HG03135 (cell line): ENCODE results near the gene OLFM1.
"Not testable (repeated sequence)": the region's sequence is repeated elsewhere in the genome, so short reads cannot be mapped to it uniquely, and the experiment has no call there.

Experiments used
- ATAC-seq: cut with Tn5 transposase; IDR thresholded peaks from one replicate; pipeline ENCODE4 v1.9.1; 2021; ENCODE audit warnings: mild to moderate bottlenecking, moderate library complexity; ENCODE audit not compliant: unreplicated experiment

Gene OLFM1

GRCh38 chr9:135056541-135056940, 30.9 kb upstream of the OLFM1 start:
- no peak for ATAC-seq

GRCh38 chr9:135060461-135061116, 26.9 kb upstream of the OLFM1 start:
- no peak for ATAC-seq

- ATAC-seq: no peak
Observed at GRCh38 chr9:135061441-135061840, 26.0 kb upstream of the OLFM1 start.

GRCh38 chr9:135062254-135062653, 25.2 kb upstream of the OLFM1 start:
- ATAC-seq: no peak

- ATAC-seq: not testable (repeated sequence)
Observed at GRCh38 chr9:135063466-135063865, 24.0 kb upstream of the OLFM1 start.

GRCh38 chr9:135063888-135064287, 23.6 kb upstream of the OLFM1 start:
- ATAC-seq: not testable (repeated sequence)

- ATAC-seq: no peak
Observed at GRCh38 chr9:135065151-135065550, 22.3 kb upstream of the OLFM1 start.

- ATAC-seq: no peak
Observed at GRCh38 chr9:135065804-135066203, 21.7 kb upstream of the OLFM1 start.

GRCh38 chr9:135066291-135066690, 21.2 kb upstream of the OLFM1 start:
- no peak for ATAC-seq

GRCh38 chr9:135067096-135067710, 20.3 kb upstream of the OLFM1 start:
- no peak for ATAC-seq

- ATAC-seq: no peak
Observed at GRCh38 chr9:135068776-135069415, 18.6 kb upstream of the OLFM1 start.

GRCh38 chr9:135069558-135070197, 17.8 kb upstream of the OLFM1 start:
- ATAC-seq: no peak

- ATAC-seq: no peak
Observed at GRCh38 chr9:135070198-135070951, 17.1 kb upstream of the OLFM1 start.

- no peak for ATAC-seq
Observed at GRCh38 chr9:135070964-135071735, 16.3 kb upstream of the OLFM1 start.

GRCh38 chr9:135073081-135073740, 14.3 kb upstream of the OLFM1 start:
- ATAC-seq: no peak

- ATAC-seq: no peak
Observed at GRCh38 chr9:135073741-135074305, 13.6 kb upstream of the OLFM1 start.

- ATAC-seq: no peak
Observed at GRCh38 chr9:135074354-135075233, 12.9 kb upstream of the OLFM1 start.
